H9 (cell line): ENCODE measurements around the gene KMT5B. TPM values are rescaled to one million over a fixed set of nuclear protein-coding genes. Genes with fewer than 3 reads are reported as not detected.

ENCODE experiments used
- DNase-seq: peaks from one replicate; pipeline ENCODE4 v3.0.0-alpha.2; 2017
- H2AFZ ChIP-seq: one replicate; pipeline ENCODE4 v1.6.1; 2013; ENCODE audit warnings: mild to moderate bottlenecking, low read length, control low read depth, moderate library complexity
- H2AK5ac ChIP-seq: 2 replicates; pipeline ENCODE4 v1.6.1; 2013; ENCODE audit warnings: low read length, control low read depth, mixed read lengths; ENCODE audit not compliant: insufficient read length
- H2BK120ac ChIP-seq: one replicate; pipeline ENCODE4 v1.6.1; 2013; ENCODE audit warnings: low read depth, mild to moderate bottlenecking, low read length, control low read depth, inconsistent platforms; ENCODE audit not compliant: poor library complexity, severe bottlenecking
- H2BK12ac ChIP-seq: 2 replicates; pipeline ENCODE4 v1.6.1; 2013; ENCODE audit warnings: low read length, control low read depth, mixed read lengths, low read depth; ENCODE audit not compliant: insufficient read length
- H2BK15ac ChIP-seq: 2 replicates; pipeline ENCODE4 v1.6.1; 2013; ENCODE audit warnings: low read depth, low read length, control low read depth
- H2BK20ac ChIP-seq: one replicate; pipeline ENCODE4 v1.6.1; 2013; ENCODE audit warnings: low read depth, mild to moderate bottlenecking, low read length, control low read depth, inconsistent platforms; ENCODE audit not compliant: poor library complexity, severe bottlenecking
- H2BK5ac ChIP-seq: 2 replicates; pipeline ENCODE4 v1.6.1; 2013; ENCODE audit warnings: low read length, control low read depth, mixed read lengths; ENCODE audit not compliant: insufficient read length
- H3K14ac ChIP-seq: 2 replicates; pipeline ENCODE4 v1.6.1; 2013; ENCODE audit warnings: low read length, control low read depth; ENCODE audit not compliant: insufficient read depth
- H3K18ac ChIP-seq: 2 replicates; pipeline ENCODE4 v1.6.1; 2013; ENCODE audit warnings: low read depth, mild to moderate bottlenecking, mixed read lengths, low read length, control low read depth; ENCODE audit not compliant: insufficient read length
- H3K23ac ChIP-seq: 2 replicates; pipeline ENCODE4 v1.6.1; 2013; ENCODE audit warnings: low read length, control low read depth, mixed read lengths, low read depth; ENCODE audit not compliant: insufficient read length
- H3K23me2 ChIP-seq: 2 replicates; pipeline ENCODE4 v1.6.1; 2013; ENCODE audit warnings: low read depth, mild to moderate bottlenecking, mixed read lengths, low read length, control low read depth; ENCODE audit not compliant: insufficient read length, poor library complexity, severe bottlenecking
- H3K27ac ChIP-seq: 2 replicates; pipeline ENCODE4 v1.5.1; 2013; ENCODE audit warnings: low read length, control low read depth, mixed read lengths, low read depth; ENCODE audit not compliant: insufficient read length
- H3K27me3 ChIP-seq: 2 replicates; pipeline ENCODE4 v1.6.1; 2013; ENCODE audit warnings: low read length, control low read depth, inconsistent platforms; ENCODE audit not compliant: insufficient read depth
- H3K4ac ChIP-seq: 2 replicates; pipeline ENCODE4 v1.6.1; 2013; ENCODE audit warnings: low read depth, mild to moderate bottlenecking, control low read depth, inconsistent platforms, low read length, moderate library complexity
- H3K4me1 ChIP-seq: 2 replicates; pipeline ENCODE4 v1.6.1; 2013; ENCODE audit warnings: low read length, control low read depth, inconsistent platforms; ENCODE audit not compliant: insufficient read depth
- H3K4me2 ChIP-seq: 2 replicates; pipeline ENCODE4 v1.6.1; 2013; ENCODE audit warnings: low read length, control low read depth, mixed read lengths; ENCODE audit not compliant: insufficient read length, insufficient read depth
- H3K56ac ChIP-seq: 2 replicates; pipeline ENCODE4 v1.6.1; 2013; ENCODE audit warnings: low read depth, mild to moderate bottlenecking, mixed read lengths, low read length, control low read depth; ENCODE audit not compliant: insufficient read length
- H3K79me1 ChIP-seq: 2 replicates; pipeline ENCODE4 v1.6.1; 2013; ENCODE audit warnings: low read depth, mild to moderate bottlenecking, moderate library complexity, low read length, control low read depth, inconsistent platforms; ENCODE audit not compliant: insufficient read depth, poor library complexity, severe bottlenecking
- H3K79me2 ChIP-seq: 2 replicates; pipeline ENCODE4 v1.6.1; 2013; ENCODE audit warnings: low read length, control low read depth, inconsistent platforms; ENCODE audit not compliant: insufficient read depth
- H3K9ac ChIP-seq: 2 replicates; pipeline ENCODE4 v1.6.1; 2013; ENCODE audit warnings: low read length, control low read depth, mixed read lengths; ENCODE audit not compliant: insufficient read length; ENCODE audit errors: extremely low read depth
- H3K9me3 ChIP-seq: one replicate; pipeline ENCODE4 v1.6.1; 2013; ENCODE audit warnings: low read depth, low read length, inconsistent platforms; ENCODE audit not compliant: control insufficient read depth
- H3T11ph ChIP-seq: one replicate; pipeline ENCODE4 v1.6.1; 2013; ENCODE audit warnings: mild to moderate bottlenecking, low read length, control low read depth, inconsistent platforms
- H4K20me1 ChIP-seq: one replicate; pipeline ENCODE4 v1.6.1; 2013; ENCODE audit not compliant: control insufficient read depth, insufficient read length, insufficient read depth
- H4K5ac ChIP-seq: 2 replicates; pipeline ENCODE4 v1.6.1; 2013; ENCODE audit warnings: low read depth, mild to moderate bottlenecking, mixed read lengths, low read length, control low read depth; ENCODE audit not compliant: insufficient read length
- H4K8ac ChIP-seq: replicated peaks from 2 replicates; pipeline ENCODE4 v1.6.1; 2013; ENCODE audit warnings: low read length, control low read depth, mixed read lengths, low read depth; ENCODE audit not compliant: insufficient read length
- H4K91ac ChIP-seq: 2 replicates; pipeline ENCODE4 v1.6.1; 2013; ENCODE audit warnings: low read depth, mild to moderate bottlenecking, moderate library complexity, mixed read lengths, low read length, control low read depth; ENCODE audit not compliant: insufficient read length
- H3K27ac Mint-ChIP-seq, 3 experiments: 2 replicates in 2 of 3; 3 replicates in 1 of 3; pipeline ENCODE4 v1.8.0; 2020 to 2021; ENCODE audit warnings: mixed read lengths in 3 of 3, mild to moderate bottlenecking in 1 of 3, moderate library complexity in 1 of 3
- H3K27me3 Mint-ChIP-seq: 2 replicates; pipeline ENCODE4 v1.8.0; 2021; ENCODE audit warnings: low read depth, mild to moderate bottlenecking, moderate library complexity, mixed read lengths
- H3K36me3 Mint-ChIP-seq, 3 experiments: 2 replicates in 2 of 3; 3 replicates in 1 of 3; pipeline ENCODE4 v1.8.0; 2020 to 2021; ENCODE audit warnings: low read depth in 3 of 3, mixed read lengths in 3 of 3; ENCODE audit not compliant: insufficient read depth in 1 of 3
- H3K4me1 Mint-ChIP-seq, 2 experiments: 2 replicates each; pipeline ENCODE4 v1.8.0; 2020; ENCODE audit warnings: mixed read lengths in 2 of 2
- H3K4me3 Mint-ChIP-seq, 2 experiments: 2 replicates in 1 of 2; 3 replicates in 1 of 2; pipeline ENCODE4 v1.8.0; 2020 to 2021; ENCODE audit warnings: mild to moderate bottlenecking in 2 of 2, mixed read lengths in 2 of 2, moderate library complexity in 1 of 2
- H3K9me3 Mint-ChIP-seq, 2 experiments: 2 replicates in 1 of 2; 3 replicates in 1 of 2; pipeline ENCODE4 v1.8.0; 2020; ENCODE audit warnings: mild to moderate bottlenecking in 2 of 2, mixed read lengths in 2 of 2, moderate library complexity in 1 of 2
- CTCF ChIP-seq: fragments of 200-600 bp; sonication (generic); conservative IDR thresholded peaks from 3 replicates; pipeline ENCODE4 v1.8.0; 2021; ENCODE audit warnings: antibody characterized with exemption, mild to moderate bottlenecking
- WGBS: extraction: QIAGEN DNeasy Blood & Tissue Kit; methylation state at CpG from one replicate; pipeline ENCODE4 v1.1.7; 2013; ENCODE audit warnings: missing lambda C conversion rate, low lambda C conversion rate, mixed read lengths; ENCODE audit not compliant: insufficient read length; ENCODE audit errors: extremely low coverage; 5-methylcytosine and 5-hydroxymethylcytosine counted together
- total RNA-seq: library from RNA; stranded (reverse); gene quantifications from 2 replicates; pipeline ENCODE4 v1.2.1, GENCODE V29; 2021

The KMT5B gene
- total RNA-seq, 1 experiment from 2014 or later: 61.6 TPM

DNA sequence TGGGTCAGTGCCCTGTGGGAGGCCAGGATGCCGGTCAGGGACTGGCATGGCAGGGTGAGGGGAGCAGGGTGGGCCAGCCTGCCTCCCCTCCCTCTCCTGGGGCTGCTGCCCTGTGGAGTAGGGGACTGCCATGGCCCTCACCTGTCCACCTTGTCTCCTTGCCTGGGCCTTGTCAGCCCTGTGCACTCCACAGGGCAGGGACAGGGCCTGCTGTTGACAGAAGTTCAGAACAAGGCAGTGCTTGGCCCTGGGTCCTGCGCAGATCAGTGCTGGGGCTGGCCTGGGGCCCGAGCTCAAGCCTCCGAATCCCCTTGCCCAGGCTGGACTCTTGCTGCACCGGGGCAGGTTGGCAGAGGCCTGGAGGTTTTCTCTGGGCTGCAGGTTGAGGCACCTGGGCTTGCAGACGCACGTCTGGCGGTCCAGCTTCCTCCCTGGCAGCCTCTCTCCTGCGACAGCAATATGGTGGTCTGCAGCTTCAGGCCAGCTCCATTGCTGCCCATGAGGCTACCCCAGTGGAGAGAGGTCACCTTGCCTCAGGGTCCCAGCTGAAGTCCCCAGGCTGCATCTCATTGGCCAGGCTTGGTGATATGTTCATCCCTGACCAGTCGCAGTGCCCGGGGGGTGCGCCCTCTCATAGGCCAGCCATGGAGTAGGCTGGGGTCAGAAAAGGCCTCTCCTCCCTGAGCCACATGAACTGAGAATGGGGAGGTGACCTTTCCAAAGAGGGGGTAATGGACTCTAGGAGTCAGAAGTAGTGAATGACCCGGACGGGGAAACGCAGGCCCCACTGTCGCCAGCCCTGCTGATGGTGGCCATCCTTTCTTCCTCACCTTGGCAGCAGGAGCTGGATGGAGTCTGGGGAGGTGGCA is 70.4 kb downstream of the KMT5B start:
- TF ChIP-seq CTCF: no peak
- Histone ChIP-seq H3K4me1 (no peaks in the 10 kb centered on the region), H3K4me2 (no peak overlapping the region), H3K27me3 (no peaks in the 10 kb centered on the region), H3K23me2 (no peaks in the 10 kb centered on the region), H2AFZ (no peak overlapping the region), H2AK5ac (no peak overlapping the region), H4K20me1 (no peaks in the 10 kb centered on the region), H3K79me2 (no peaks in the 10 kb centered on the region), H2BK12ac (no peak overlapping the region), H4K91ac (no peak overlapping the region), H3K14ac (no peak overlapping the region), H3K9me3 (no peaks in the 10 kb centered on the region), H3K4ac (no peak overlapping the region), H2BK5ac (no peak overlapping the region), H3T11ph (no peak overlapping the region), H2BK120ac (no peak overlapping the region), H3K79me1 (no peaks in the 10 kb centered on the region), H2BK20ac (no peak overlapping the region), H3K23ac (no peak overlapping the region), H4K5ac (no peak overlapping the region), H3K18ac (no peak overlapping the region), H2BK15ac (no peak overlapping the region), H3K9ac (no peak overlapping the region), H3K27ac (no peak overlapping the region), H4K8ac (no peak overlapping the region), H3K56ac (no peak overlapping the region)
- no peak for DNase-seq
- peak overlapping the region in 1 of 3 experiments; percentile 72; a peak in 1 of 7 replicates for H3K27ac Mint-ChIP-seq
- H3K9me3 Mint-ChIP-seq: no peaks in the 10 kb centered on the region
- H3K27me3 Mint-ChIP-seq: no peaks in the 10 kb centered on the region
- H3K4me1 Mint-ChIP-seq: peaks cover 0 to 3% of the 10 kb centered on the region in 2 experiments; a peak in 2 of 4 replicates
- no peak overlapping the region for H3K4me3 Mint-ChIP-seq
- no peaks in the 10 kb centered on the region for H3K36me3 Mint-ChIP-seq
- no CpG with 5 or more reads among the region's 16 CpGs for WGBS
